Measurements from ENCODE around the gene ANKRD11. TPM values are rescaled to one million over a fixed set of nuclear protein-coding genes. Genes with fewer than 3 reads are reported as not detected.
A peak's percentile ranks its signal among the peaks of the same experiment; 100 is the strongest.
"Not testable (repeated sequence)": the region's sequence is repeated elsewhere in the genome, so short reads cannot be mapped to it uniquely, and the experiment has no call there.

Gene ANKRD11
- polyA plus RNA-seq, 5 donors, result 82.4 to 104 (median 91.2) TPM

GRCh38 chr16:89386306-89387185 is 103.8 kb downstream of the ANKRD11 start:
- DNase-seq, result no peak

DNA sequence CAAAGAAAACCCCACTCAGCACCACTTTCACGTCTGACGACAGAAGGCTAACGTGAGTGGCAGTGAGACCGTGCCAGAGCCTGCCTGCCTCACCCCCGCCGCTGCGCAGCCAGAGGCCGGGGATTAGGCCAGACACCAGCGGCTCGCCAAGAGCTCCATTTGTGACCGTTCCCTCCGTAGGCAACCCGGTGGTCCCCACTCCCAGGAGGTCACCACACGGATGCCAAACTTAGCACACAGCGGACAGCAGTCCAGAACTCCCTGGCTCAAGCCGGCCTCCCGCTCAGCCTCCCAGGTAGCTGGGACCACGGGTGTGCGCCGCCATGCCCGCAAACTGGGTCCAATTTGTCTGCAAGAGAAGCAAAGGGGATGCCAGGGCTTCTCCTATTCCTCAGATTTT is 104.6 kb downstream of the ANKRD11 start:
- DNase-seq, result no peak

DNA sequence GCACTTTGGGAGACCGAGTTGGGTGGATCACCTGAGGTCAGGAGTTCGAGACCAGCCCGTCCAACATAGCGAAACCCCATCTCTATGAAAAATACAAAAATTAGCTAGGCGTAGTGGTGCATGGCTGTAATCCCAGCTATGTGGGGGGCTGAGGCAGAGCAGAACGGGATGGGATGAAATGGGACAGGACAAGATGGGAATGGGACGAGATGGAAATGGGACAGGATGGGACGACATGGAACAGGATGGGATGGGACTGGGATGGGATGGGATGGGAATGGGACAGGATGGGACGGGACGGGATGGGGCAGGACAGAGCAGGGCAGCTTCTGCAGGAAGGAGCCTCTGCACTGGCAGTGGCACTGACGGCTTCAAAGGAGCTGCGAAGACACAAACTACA is 106.1 kb downstream of the ANKRD11 start:
- DNase-seq, result no peak

- peak; percentile 37 to 40 for DNase-seq
Measured at GRCh38 chr16:89383095-89384003, 107.0 kb downstream of the ANKRD11 start.

- not testable (repeated sequence) for DNase-seq
Measured at GRCh38 chr16:89382555-89382954, 107.8 kb downstream of the ANKRD11 start.

DNA sequence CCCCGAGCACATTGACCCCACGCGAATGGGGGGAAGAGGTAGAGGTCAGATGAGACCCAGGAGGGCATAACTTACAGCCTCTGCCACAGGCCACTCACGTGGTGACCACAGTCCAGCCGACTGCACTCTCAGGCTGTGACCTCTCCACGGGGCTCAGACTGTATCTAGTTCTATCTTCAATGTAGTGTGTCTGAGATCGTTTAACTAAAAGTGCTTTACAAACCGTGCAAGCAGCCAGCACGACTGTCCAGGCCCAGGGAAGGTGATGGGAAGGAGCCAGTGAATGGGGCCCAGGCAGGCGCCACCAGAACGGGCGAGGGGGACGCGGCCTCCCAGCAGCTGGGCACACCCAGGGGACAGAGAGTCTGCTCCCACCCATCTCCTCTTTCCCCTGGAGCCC is 108.6 kb downstream of the ANKRD11 start:
- no peak for DNase-seq

DNA sequence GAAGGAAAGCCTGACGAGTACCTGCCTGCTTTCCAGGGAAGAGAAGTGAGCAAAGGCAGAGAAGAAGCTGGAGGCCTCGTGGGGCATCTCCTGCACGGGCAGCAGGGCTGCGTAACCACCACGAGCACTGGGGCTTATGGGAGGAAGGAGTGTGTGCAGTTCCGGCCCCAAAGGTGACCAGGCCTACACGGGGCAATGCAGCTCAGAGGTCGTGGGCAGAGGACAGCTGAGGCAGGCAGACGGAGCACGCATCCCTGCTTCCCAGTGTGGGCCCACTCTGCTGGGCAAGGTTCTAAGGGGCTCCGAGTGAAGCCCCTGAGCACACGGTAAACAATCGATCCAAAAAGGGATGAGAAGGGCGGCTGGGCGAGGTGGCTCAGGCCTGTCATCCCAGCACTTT is 109.7 kb downstream of the ANKRD11 start:
- DNase-seq, result no peak

DNA sequence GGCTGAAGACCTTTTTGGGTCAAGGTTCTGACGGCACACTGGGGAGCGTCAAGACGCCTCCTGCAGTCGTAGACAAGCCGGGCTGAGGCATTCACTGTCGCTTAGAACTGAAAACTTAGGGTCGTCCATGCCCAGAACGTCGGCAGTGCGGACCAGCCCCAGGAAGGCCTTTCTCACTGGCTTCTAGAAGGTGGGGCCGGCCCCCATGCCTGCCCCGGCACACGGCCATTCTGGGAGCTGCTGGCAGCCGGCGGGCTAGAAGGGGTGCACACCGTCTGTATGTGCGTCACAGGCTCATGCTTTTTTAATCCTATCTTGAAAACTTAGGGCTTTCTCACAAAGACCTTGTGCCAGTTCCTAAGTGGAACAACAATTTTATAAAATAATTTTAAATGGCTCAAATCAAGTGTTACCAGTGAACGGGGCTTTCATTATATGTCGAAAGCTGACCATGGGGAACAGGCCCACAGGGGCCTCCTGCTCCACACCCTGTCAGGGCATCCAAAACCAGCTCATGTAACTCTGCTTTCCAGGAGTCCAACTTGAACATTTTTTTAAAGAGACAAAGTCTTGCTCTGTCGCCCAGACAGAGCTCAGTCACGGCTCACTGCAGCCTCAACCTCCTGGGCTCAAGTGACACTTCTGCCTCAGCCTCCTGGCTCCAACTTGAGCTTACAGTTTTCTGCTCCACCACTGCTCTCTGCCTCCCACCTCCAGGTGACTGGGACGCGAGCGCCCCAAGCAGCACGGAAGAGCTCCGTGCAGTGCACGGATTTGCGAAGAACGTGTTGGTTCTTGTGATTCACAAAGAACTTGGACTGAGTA is 111.2 kb downstream of the ANKRD11 start:
- DNase-seq, result no peak

DNA sequence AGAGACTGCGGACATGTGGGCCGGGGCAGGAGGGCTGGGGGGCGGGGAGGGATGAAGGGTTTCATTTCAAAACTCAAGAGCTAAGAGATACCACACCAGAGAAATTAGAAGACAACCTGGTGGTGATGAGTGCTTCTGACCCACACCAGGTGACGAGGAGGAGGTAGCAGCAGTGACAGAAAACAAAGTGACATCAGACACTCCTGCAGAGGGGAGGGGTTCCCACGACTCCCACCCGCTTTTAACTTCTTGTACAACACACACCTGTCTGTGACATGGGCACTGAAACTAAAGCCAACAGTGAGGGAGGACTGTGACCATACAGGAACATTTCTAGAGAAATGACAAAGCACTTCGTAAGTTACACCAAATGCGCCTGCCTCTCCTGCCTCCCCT is 112.9 kb downstream of the ANKRD11 start:
- DNase-seq, result no peak

DNA sequence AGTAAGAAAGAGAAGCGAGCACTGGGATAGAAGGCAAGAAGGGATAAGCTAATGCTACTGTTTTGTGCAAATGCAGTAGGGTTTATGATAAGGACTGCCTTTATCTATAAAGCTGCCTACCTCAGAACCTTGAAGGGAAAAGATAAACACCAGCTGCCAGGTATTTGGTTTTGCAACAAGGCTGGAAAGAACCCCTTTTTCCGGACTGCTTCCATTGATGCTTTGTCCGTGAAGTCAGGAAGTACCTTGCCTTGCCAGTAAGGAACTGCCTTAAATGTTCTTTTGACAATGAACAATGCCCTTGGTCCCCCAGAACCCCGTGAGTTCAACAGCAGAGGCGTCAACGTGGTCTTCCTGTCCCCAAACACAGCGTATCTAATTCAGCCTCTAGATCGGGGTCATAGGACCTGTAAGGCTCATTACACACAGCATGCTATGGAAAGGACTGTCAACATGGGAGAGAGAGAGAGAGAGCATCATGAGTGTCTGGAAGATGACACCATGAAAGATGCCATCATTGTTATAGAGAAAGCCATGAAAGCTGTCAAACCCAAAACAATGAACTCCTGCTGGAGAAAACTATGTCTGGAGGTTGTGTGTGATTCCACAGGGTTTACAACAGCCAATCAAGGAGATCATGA is 113.4 kb downstream of the ANKRD11 start:
- no peak for DNase-seq

DNA sequence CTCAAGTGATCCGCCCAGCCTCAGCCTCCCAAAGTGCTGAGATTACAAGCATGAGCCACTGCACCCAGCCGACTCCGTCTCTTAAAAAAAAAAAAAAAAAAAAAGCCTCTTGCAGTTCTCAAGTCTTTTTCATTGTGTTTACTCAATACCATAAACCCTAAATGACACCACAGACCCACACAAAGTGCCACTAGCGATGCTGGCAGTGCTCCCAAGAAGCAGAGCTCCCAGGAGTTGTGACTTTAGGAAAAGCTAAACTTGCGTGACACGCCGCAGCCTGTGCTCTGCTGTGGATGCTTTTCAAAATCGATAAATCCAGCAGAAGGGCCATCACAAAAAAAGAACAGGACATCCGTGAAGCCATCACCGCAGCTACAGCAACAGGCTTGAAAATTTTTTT is 114.7 kb downstream of the ANKRD11 start:
- no peak for DNase-seq

- no peak for DNase-seq
Measured at GRCh38 chr16:89375021-89375420, 115.3 kb downstream of the ANKRD11 start.

- no peak for DNase-seq
Measured at GRCh38 chr16:89374393-89374960, 115.9 kb downstream of the ANKRD11 start.

GRCh38 chr16:89373355-89374110 is 116.8 kb downstream of the ANKRD11 start:
- DNase-seq, result no peak

- DNase-seq, result no peak
Measured at GRCh38 chr16:89371968-89372634, 118.3 kb downstream of the ANKRD11 start.

DNA sequence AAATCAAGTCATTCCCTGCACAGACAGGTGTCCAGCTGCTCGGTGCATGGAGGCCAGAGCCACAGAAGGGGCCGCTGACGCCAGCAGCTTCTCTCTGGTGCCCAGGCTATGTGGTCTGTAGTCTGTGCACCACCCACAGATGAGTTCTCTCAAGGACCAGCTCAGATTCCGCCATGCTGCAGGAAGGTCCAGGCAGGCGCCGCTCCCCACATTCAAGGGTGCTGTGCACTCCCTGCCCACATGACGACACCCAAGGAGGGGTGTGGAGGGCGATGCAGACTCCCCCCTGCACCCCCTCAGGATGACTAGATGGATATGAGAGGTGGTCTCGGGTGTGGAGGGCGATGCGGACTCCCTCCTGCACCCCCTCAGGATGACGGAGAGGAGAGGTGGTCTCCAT is 119.0 kb downstream of the ANKRD11 start:
- DNase-seq, result no peak

GRCh38 chr16:89370601-89371000 is 119.8 kb downstream of the ANKRD11 start:
- DNase-seq, result no peak

GRCh38 chr16:89370081-89370511 is 120.3 kb downstream of the ANKRD11 start:
- no peak for DNase-seq

DNA sequence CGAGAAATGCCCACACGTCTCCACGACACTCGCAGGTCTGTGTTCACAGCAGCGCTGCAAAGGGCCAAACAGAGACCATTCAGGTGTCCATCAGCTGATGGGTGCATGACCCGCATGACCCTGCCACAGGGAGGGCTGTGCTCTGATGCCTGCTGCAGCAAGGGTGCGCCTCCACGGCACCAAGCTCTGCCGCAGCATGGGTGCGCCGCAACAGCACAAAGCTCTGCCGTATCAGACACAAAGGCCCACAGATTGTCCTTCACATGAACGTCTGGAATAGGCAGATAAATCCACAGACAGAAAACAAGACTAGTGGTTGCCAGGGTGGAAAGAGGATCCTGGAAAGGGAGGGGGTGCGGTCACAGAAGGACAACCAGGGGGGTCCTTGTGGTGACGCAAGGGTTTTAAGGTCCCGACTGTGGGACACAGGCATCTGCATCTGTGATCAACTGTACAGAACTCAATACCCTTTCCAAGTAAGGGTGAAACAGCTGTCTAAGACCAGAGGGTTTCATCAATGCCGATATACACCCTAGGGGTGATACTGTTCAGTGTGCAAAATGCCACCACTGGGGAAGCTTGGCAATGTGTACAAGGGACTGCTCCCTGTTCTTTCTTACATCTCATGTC is 121.0 kb downstream of the ANKRD11 start:
- DNase-seq, result no peak

Measured in right lung (tissue), 5 donors.